B cell (primary cell): Measurements from ENCODE around the gene KREMEN2. TPM values are rescaled to one million over a fixed set of nuclear protein-coding genes. Genes with fewer than 3 reads are reported as not detected.

Experiments used
- ATAC-seq: fragments of 200-7000 bp; cut with Tn5 transposase; one replicate; pipeline ENCODE4 v1.10.0; 2021; ENCODE audit warnings: low read depth, mild to moderate bottlenecking, moderate number of reproducible peaks, moderate library complexity
- CTCF ChIA-PET: fragments of 350-600 bp; sonication (Branson Sonifier 250); formaldehyde crosslinking; loops from one replicate; lab custom pipeline; 2021; ENCODE audit warnings: antibody characterized with exemption, inconsistent platforms; lab: Charles Lee
- POLR2A ChIA-PET: fragments of 350-600 bp; sonication (Branson Sonifier 250); formaldehyde crosslinking; loops from one replicate; lab custom pipeline; 2021; ENCODE audit warnings: antibody characterized with exemption; lab: Charles Lee
- DNase-seq: peaks from one replicate; pipeline ENCODE4 v3.0.0; 2013
- H2AFZ ChIP-seq: 2 replicates; pipeline ENCODE4 v1.6.1; 2012; ENCODE audit warnings: mild to moderate bottlenecking, low read depth, low read length; ENCODE audit not compliant: insufficient read depth, poor library complexity, severe bottlenecking
- H3K27ac ChIP-seq, 2 donors: 1 replicate in 1 of 2; 2 replicates in 1 of 2; pipeline ENCODE4 v1.5.1; 2012 to 2013; ENCODE audit warnings: low read length in 2 of 2, mild to moderate bottlenecking in 2 of 2, moderate library complexity in 1 of 2
- H3K27me3 ChIP-seq, 4 experiments: fragments of 200-600 bp in 1 of 4; sonication (generic) in 1 of 4; replicated peaks in 1 of 4; 1 replicate in 2 of 4; 2 replicates in 2 of 4; pipeline versions ENCODE4 v1.6.1 to v1.7.0; 2013 to 2016; ENCODE audit warnings: low read length in 3 of 4, mild to moderate bottlenecking in 2 of 4, mixed read lengths in 1 of 4, moderate library complexity in 1 of 4; ENCODE audit not compliant: insufficient read depth in 4 of 4, control insufficient read depth in 3 of 4; ENCODE audit errors: control extremely low read depth in 1 of 4
- H3K36me3 ChIP-seq, 2 experiments: replicated peaks in 1 of 2; 1 replicate in 1 of 2; 2 replicates in 1 of 2; pipeline versions ENCODE4 v1.6.1 to v1.7.1; 2013; ENCODE audit warnings: low read length in 1 of 2; ENCODE audit not compliant: insufficient read depth in 2 of 2, control insufficient read depth in 1 of 2; ENCODE audit errors: control extremely low read depth in 1 of 2, extremely low read depth in 1 of 2
- H3K4me1 ChIP-seq, 2 donors: fragments of 200-600 bp in 1 of 2; sonication (generic) in 1 of 2; 1 replicate in 1 of 2; 2 replicates in 1 of 2; pipeline versions ENCODE4 v1.5.1 to v1.6.1; 2013 to 2017; ENCODE audit warnings: low read length in 2 of 2; ENCODE audit not compliant: control insufficient read depth in 2 of 2, insufficient read depth in 2 of 2
- H3K4me2 ChIP-seq: replicated peaks from 2 replicates; pipeline ENCODE3; 2012; ENCODE audit warnings: mild to moderate bottlenecking, low read depth, low read length; ENCODE audit not compliant: poor library complexity, severe bottlenecking
- H3K4me3 ChIP-seq, 5 experiments: fragments of 200-600 bp in 1 of 5; sonication (generic) in 1 of 5; 1 replicate in 3 of 5; 2 replicates in 2 of 5; pipeline versions ENCODE4 v1.5.1 to v1.7.0; 2011 to 2016; ENCODE audit warnings: low read length in 4 of 5, mild to moderate bottlenecking in 4 of 5, low read depth in 2 of 5, control low read depth in 1 of 5, moderate library complexity in 1 of 5; ENCODE audit not compliant: insufficient read depth in 1 of 5; ENCODE audit errors: control extremely low read depth in 1 of 5, extremely low read depth in 1 of 5
- H3K79me2 ChIP-seq: fragments of 200-600 bp; sonication (generic); one replicate; pipeline ENCODE4 v1.6.0; 2016; ENCODE audit warnings: low read length; ENCODE audit not compliant: control insufficient read depth, insufficient read depth
- H3K9ac ChIP-seq: fragments of 200-600 bp; sonication (generic); 2 replicates; pipeline ENCODE4 v1.6.1; 2017; ENCODE audit warnings: mild to moderate bottlenecking, low read length, moderate library complexity
- H3K9me3 ChIP-seq, 3 donors: one replicate each; pipeline versions ENCODE4 v1.6.1 to v1.7.1; 2013; ENCODE audit warnings: low read length in 2 of 3; ENCODE audit not compliant: control insufficient read depth in 2 of 3, insufficient read depth in 1 of 3; ENCODE audit errors: control extremely low read depth in 1 of 3
- H4K20me1 ChIP-seq: 2 replicates; pipeline ENCODE4 v1.6.0; 2012; ENCODE audit warnings: mild to moderate bottlenecking, low read length; ENCODE audit not compliant: insufficient read depth, control insufficient read depth, poor library complexity, severe bottlenecking
- H3K27ac Mint-ChIP-seq: one replicate; pipeline ENCODE4 v1.8.0; 2021; ENCODE audit warnings: mixed read lengths
- H3K27me3 Mint-ChIP-seq: one replicate; pipeline ENCODE4 v1.8.0; 2021; ENCODE audit warnings: mixed read lengths
- H3K4me1 Mint-ChIP-seq: one replicate; pipeline ENCODE4 v1.8.0; 2021; ENCODE audit warnings: mixed read lengths
- H3K4me3 Mint-ChIP-seq: one replicate; pipeline ENCODE4 v1.8.0; 2021; ENCODE audit warnings: mixed read lengths
- H3K9me3 Mint-ChIP-seq: one replicate; pipeline ENCODE4 v1.8.0; 2022; ENCODE audit warnings: mixed read lengths; ENCODE audit not compliant: insufficient read depth
- CTCF ChIP-seq: fragments of 200-600 bp; IDR thresholded peaks from one replicate; pipeline ENCODE4 v1.8.0; 2022; ENCODE audit warnings: antibody characterized with exemption, mild to moderate bottlenecking
- EZH2 ChIP-seq: IDR thresholded peaks from 2 replicates; pipeline ENCODE4 v1.6.1; 2012; ENCODE audit warnings: borderline replicate concordance, low read depth, mild to moderate bottlenecking, moderate library complexity, low read length; ENCODE audit not compliant: insufficient read depth, poor library complexity, severe bottlenecking
- whole genome bisulfite sequencing: methylation state at CpG from one replicate; pipeline ENCODE4 v1.1.5; 2013; ENCODE audit warnings: missing lambda C conversion rate; ENCODE audit not compliant: insufficient coverage; 5-methylcytosine and 5-hydroxymethylcytosine counted together
- intact Hi-C: fragments of 100-400 bp; cut with micrococcal nuclease; formaldehyde crosslinking; loops from one replicate; pipeline ENCODE4 v1.10.0; 2022
- polyA plus RNA-seq: library from polyadenylated mRNA; depleted of rRNA; stranded (reverse); fragments of >200 nt; gene quantifications from 2 replicates; pipeline ENCODE4 v1.2.3, GENCODE V29; 2012
- total RNA-seq, 2 donors: library from RNA; stranded (reverse); fragments of 120-200 nt in 1 of 2; gene quantifications; 1 replicate in 1 of 2; 2 replicates in 1 of 2; pipeline versions ENCODE4 v1.2.3 to v1.2.4, GENCODE V29; 2013 to 2022

The KREMEN2 gene
- total and polyA plus RNA-seq, 2 donors (not counting 1 experiment from before 2014, with no cell fraction given): 0.17 to 1.1 TPM

- intact Hi-C loops: no loop called here
- Histone ChIP-seq H3K36me3 (no peaks in the 10 kb centered on the region), H3K9me3 (no peaks in the 10 kb centered on the region), H4K20me1 (no peaks in the 10 kb centered on the region), H3K4me3 (no peak overlapping the region), H2AFZ (no peak overlapping the region), H3K79me2 (no peaks in the 10 kb centered on the region), H3K27ac (no peak overlapping the region), H3K4me2 (no peak overlapping the region), H3K9ac (no peak overlapping the region), H3K4me1 (no peaks in the 10 kb centered on the region), H3K27me3 (peaks cover 0 to 4% (median 0%) of the 10 kb centered on the region in 4 experiments)
- H3K4me1 Mint-ChIP-seq: no peaks in the 10 kb centered on the region
- ChIA-PET CTCF (no interaction called here), POLR2A (no interaction called here)
- TF ChIP-seq EZH2 (no peak), CTCF (no peak)
- H3K27me3 Mint-ChIP-seq: no peaks in the 10 kb centered on the region
- DNase-seq (no peak), ATAC-seq (no peak)
- H3K4me3 Mint-ChIP-seq: no peak overlapping the region
- WGBS: 87% methylated on average over 9 of the region's 10 CpGs
- no peak overlapping the region for H3K27ac Mint-ChIP-seq
- H3K9me3 Mint-ChIP-seq: no peaks in the 10 kb centered on the region
Measured at GRCh38 chr16:2990891-2991290, 26.8 kb downstream of the KREMEN2 start.

GRCh38 chr16:2991566-2992261 is 27.6 kb downstream of the KREMEN2 start:
- DNase-seq (no peak), ATAC-seq (no peak)
- Histone ChIP-seq H3K4me1 (no peaks in the 10 kb centered on the region), H2AFZ (no peak overlapping the region), H3K36me3 (no peaks in the 10 kb centered on the region), H3K4me3 (no peak overlapping the region), H3K9ac (no peak overlapping the region), H3K4me2 (no peak overlapping the region), H3K27me3 (peaks cover 0 to 4% (median 0%) of the 10 kb centered on the region in 4 experiments), H3K27ac (no peak overlapping the region), H3K9me3 (no peaks in the 10 kb centered on the region), H3K79me2 (no peaks in the 10 kb centered on the region), H4K20me1 (no peaks in the 10 kb centered on the region)
- H3K4me1 Mint-ChIP-seq: no peaks in the 10 kb centered on the region
- no peak overlapping the region for H3K4me3 Mint-ChIP-seq
- intact Hi-C loops: no loop called here
- H3K27me3 Mint-ChIP-seq: no peaks in the 10 kb centered on the region
- 82% methylated on average over 4 of the region's 12 CpGs for WGBS
- no peak overlapping the region for H3K27ac Mint-ChIP-seq
- TF ChIP-seq EZH2: no peak
- TF ChIP-seq CTCF: no peak
- CTCF ChIA-PET: interaction anchor here (0.6 kb wide), 2 partner anchors 11 to 672 kb away, joined by 3 read pairs; no protein-coding TSS in a partner anchor
- no peaks in the 10 kb centered on the region for H3K9me3 Mint-ChIP-seq
- POLR2A ChIA-PET: no interaction called here
